ENCODE results near the gene ARSB. TPM values are rescaled to one million over a fixed set of nuclear protein-coding genes. Genes with fewer than 3 reads are reported as not detected.

The ARSB gene
- total RNA-seq, 1 donor from 2014 or later = 21.6 TPM

DNA sequence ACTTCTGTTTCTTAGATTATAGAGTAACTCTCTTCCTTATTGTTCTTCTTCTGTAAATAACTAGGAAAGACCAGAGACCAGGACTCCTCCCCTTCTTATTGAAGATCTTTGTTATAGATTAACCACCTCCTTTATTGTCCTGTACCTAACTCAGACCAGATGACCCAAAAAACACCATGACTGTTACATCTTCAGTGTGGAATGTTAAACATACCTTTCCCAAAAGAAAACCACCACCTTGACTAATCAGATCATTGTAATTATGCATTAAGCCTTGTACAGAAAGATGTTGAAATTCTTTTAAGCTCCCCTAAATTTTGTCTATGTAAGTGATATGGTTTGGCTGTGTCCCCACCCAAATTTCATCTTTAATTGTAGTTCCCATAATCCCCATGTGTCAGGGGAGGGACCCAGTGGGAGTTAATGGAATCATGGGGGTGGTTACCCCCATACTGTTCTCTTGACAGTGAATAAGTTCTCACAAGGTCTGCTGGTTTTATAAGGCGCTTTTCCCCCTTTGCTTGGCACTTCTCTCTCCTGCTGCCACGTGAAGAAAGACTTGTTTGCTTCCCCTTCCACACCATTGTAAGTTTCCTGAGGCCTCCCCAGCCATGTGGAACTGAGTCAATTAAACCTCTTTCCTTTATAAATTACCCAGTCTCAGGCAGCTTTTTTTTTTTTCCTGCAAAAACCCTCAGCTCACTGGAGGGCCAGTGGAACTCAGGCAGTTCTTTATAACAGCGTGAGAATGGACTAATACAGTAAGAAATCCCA is 26.3 kb downstream of the ARSB start:
- ATAC-seq (no peak), DNase-seq (no peak)
- intact Hi-C loops (cut with DNase I) = no loop called here
- Histone ChIP-seq H3K36me3 (peaks cover 10% of the 10 kb centered on the region), H3K4me1 (no peaks in the 10 kb centered on the region), H3K27me3 (ENCODE audit: low read depth) (no peaks in the 10 kb centered on the region), H3K27ac (no peak overlapping the region), H3K4me3 (no peak overlapping the region), H3K9me3 (no peaks in the 10 kb centered on the region)
- TF ChIP-seq, protein P1, sequence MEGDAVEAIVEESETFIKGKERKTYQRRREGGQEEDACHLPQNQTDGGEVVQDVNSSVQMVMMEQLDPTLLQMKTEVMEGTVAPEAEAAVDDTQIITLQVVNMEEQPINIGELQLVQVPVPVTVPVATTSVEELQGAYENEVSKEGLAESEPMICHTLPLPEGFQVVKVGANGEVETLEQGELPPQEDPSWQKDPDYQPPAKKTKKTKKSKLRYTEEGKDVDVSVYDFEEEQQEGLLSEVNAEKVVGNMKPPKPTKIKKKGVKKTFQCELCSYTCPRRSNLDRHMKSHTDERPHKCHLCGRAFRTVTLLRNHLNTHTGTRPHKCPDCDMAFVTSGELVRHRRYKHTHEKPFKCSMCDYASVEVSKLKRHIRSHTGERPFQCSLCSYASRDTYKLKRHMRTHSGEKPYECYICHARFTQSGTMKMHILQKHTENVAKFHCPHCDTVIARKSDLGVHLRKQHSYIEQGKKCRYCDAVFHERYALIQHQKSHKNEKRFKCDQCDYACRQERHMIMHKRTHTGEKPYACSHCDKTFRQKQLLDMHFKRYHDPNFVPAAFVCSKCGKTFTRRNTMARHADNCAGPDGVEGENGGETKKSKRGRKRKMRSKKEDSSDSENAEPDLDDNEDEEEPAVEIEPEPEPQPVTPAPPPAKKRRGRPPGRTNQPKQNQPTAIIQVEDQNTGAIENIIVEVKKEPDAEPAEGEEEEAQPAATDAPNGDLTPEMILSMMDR (IDR thresholded peaks at IDR 0.05) = no peak

- intact Hi-C loops (cut with DNase I) = no loop called here
- no peak overlapping the region for H3K27ac ChIP-seq
- ATAC-seq = no peak
These were observed 28.2 kb downstream of the ARSB start for GRCh38 chr5:78956901-78957300.

DNA sequence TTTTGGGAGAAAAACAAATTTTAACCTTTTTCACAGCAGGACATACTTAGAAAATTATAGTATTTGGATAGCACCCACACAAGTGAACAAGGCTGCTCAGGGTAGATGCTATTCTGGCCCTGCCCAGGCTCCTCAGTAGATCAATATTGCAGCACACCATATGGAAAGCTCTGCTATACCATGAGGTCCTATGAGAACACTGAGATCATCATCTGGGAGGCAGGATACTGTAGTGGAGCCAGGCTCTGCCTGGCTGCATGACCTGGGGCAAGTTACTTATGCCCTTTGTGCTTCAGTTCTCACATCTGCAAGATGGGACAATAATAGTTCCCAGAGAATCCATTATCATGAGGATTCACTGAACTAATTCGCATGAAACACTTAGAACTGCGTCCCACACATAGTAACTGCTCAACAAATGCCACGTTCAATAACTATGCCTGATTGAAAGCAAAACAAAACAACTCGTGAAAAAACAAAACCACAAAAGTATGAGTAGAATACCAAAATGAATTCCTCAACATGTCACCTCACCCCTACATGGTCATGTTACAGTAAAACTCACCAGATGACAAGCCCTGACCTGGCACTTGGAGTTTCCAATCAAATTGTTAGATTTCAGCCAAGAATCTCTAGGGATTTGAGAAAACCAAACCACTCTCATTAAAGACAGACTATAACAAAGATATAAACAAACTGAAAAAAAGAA is 31.9 kb downstream of the ARSB start:
- TF ChIP-seq, protein P1 (IDR thresholded peaks at IDR 0.05) = no peak
- intact Hi-C loops (cut with DNase I) = no loop called here
- H3K27ac ChIP-seq = no peak overlapping the region
- no peaks in the 10 kb centered on the region for H3K9me3 ChIP-seq
- H3K4me1 ChIP-seq = no peaks in the 10 kb centered on the region
- no peak overlapping the region for H3K4me3 ChIP-seq
- ATAC-seq (no peak), DNase-seq (no peak)
- H3K27me3 ChIP-seq (ENCODE audit: low read depth) = no peaks in the 10 kb centered on the region
- H3K36me3 ChIP-seq = no peaks in the 10 kb centered on the region

More at GRCh38 chr5:78956901-78957300, 28.2 kb downstream of the ARSB start:
- no peaks in the 10 kb centered on the region for H3K4me1 ChIP-seq
- DNase-seq = no peak
- no peaks in the 10 kb centered on the region for H3K27me3 ChIP-seq (ENCODE audit: low read depth)
- TF ChIP-seq, protein P1 (IDR thresholded peaks at IDR 0.05) = no peak
- H3K9me3 ChIP-seq = no peaks in the 10 kb centered on the region
- H3K36me3 ChIP-seq = peaks cover 2% of the 10 kb centered on the region
- no peak overlapping the region for H3K4me3 ChIP-seq

DNA sequence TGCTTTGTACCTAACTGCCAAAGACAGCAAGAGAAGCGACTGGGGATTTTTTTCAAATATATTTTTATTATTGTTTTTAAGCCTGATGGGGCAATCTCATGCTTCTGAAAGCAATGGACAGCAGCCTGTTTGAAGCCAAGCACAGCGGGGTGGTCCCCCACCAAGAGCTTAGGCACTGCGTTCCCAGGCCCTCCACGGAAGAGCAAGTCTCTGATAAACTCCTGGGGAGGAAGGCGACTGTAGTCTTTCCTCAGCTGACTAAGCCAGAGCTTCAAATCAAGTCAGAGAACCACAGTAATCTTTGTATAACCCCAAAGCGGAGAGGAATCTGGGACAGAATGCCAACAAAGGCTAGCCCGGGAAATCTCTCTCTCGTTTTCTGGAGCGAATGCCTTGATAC is 54.4 kb downstream of the ARSB start:
- ATAC-seq (no peak), DNase-seq (no peak)
- Histone ChIP-seq H3K4me1 (no peaks in the 10 kb centered on the region), H3K36me3 (no peaks in the 10 kb centered on the region), H3K27ac (no peak overlapping the region), H3K9me3 (no peaks in the 10 kb centered on the region), H3K27me3 (ENCODE audit: low read depth) (no peaks in the 10 kb centered on the region), H3K4me3 (no peak overlapping the region)
- intact Hi-C loops (cut with DNase I) = no loop called here
- TF ChIP-seq, protein P1 (IDR thresholded peaks at IDR 0.05) = no peak

DNA sequence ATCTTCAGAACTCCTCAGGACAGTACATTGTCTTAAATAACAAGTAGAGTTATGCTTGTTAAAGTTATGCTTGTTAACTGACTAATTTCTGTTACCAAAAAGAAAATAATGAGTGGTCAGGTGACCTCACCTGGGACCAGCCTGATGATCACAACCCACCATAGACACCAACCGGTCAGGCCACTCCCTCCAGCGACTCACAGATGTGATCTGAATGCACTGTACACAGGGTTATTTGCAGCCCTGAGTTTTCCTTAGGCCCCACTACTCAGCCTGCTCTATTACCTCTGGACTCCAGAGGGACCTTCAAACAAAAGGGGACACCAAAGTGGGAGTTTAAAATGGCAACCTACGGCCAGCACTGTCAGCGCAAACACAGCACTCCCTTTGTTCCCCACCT is 55.3 kb downstream of the ARSB start:
- ATAC-seq = no peak
- H3K36me3 ChIP-seq = no peaks in the 10 kb centered on the region

More for the DNA sequence above, 55.3 kb downstream of the ARSB start:
- Histone ChIP-seq H3K27ac (no peak overlapping the region), H3K9me3 (no peaks in the 10 kb centered on the region), H3K4me1 (no peaks in the 10 kb centered on the region), H3K4me3 (no peak overlapping the region), H3K27me3 (ENCODE audit: low read depth) (no peaks in the 10 kb centered on the region)
- intact Hi-C loops (cut with DNase I) = no loop called here
- DNase-seq = no peak
- TF ChIP-seq, protein P1 (IDR thresholded peaks at IDR 0.05) = no peak
